Measurements from ENCODE around the gene KCNJ11.

The KCNJ11 gene

GRCh38 chr11:17389211-17389956 is 925 bp upstream of the KCNJ11 start:
- Histone ChIP-seq H3K27ac (no peak overlapping the region), H3K4me1 (ENCODE audit: control insufficient read depth in 1 of 2, insufficient read depth in 1 of 2, low read depth in 1 of 2, low read length in 1 of 2) (peaks cover 7 to 10% of the 10 kb centered on the region in 2 experiments), H3K27me3 (peaks cover 44% of the 10 kb centered on the region), H3K9me3 (no peaks in the 10 kb centered on the region), H3K36me3 (no peaks in the 10 kb centered on the region), H3K4me3 (ENCODE audit: low read depth in 1 of 2, low read length in 1 of 2) (peak overlapping the region; percentile 47 to 65)
- peak; percentile 70 for TF ChIP-seq CTCF (IDR thresholded peaks at IDR 0.05)

- Histone ChIP-seq H3K27ac (no peak overlapping the region), H3K9me3 (no peaks in the 10 kb centered on the region), H3K27me3 (peaks cover 44% of the 10 kb centered on the region), H3K4me3 (ENCODE audit: low read depth in 1 of 2, low read length in 1 of 2) (no peak overlapping the region), H3K36me3 (no peaks in the 10 kb centered on the region), H3K4me1 (ENCODE audit: control insufficient read depth in 1 of 2, insufficient read depth in 1 of 2, low read depth in 1 of 2, low read length in 1 of 2) (peaks cover 12 to 16% of the 10 kb centered on the region in 2 experiments)
- TF ChIP-seq CTCF (IDR thresholded peaks at IDR 0.05): no peak
These were observed 648 bp downstream of the KCNJ11 start for GRCh38 chr11:17387811-17388210.

GRCh38 chr11:17387254-17387653 is 1.2 kb downstream of the KCNJ11 start:
- H3K36me3 ChIP-seq: no peaks in the 10 kb centered on the region
- H3K27ac ChIP-seq: no peak overlapping the region
- H3K4me3 ChIP-seq (ENCODE audit: low read depth in 1 of 2, low read length in 1 of 2): no peak overlapping the region
- H3K9me3 ChIP-seq: no peaks in the 10 kb centered on the region
- H3K4me1 ChIP-seq (ENCODE audit: control insufficient read depth in 1 of 2, insufficient read depth in 1 of 2, low read depth in 1 of 2, low read length in 1 of 2): peaks cover 12 to 16% of the 10 kb centered on the region in 2 experiments
- H3K27me3 ChIP-seq: peaks cover 44% of the 10 kb centered on the region
- TF ChIP-seq CTCF (IDR thresholded peaks at IDR 0.05): no peak

GRCh38 chr11:17386331-17387084 is 2.0 kb downstream of the KCNJ11 start:
- Histone ChIP-seq H3K4me3 (ENCODE audit: low read depth in 1 of 2, low read length in 1 of 2) (no peak overlapping the region), H3K4me1 (ENCODE audit: control insufficient read depth in 1 of 2, insufficient read depth in 1 of 2, low read depth in 1 of 2, low read length in 1 of 2) (peaks cover 12 to 16% of the 10 kb centered on the region in 2 experiments), H3K27ac (no peak overlapping the region), H3K9me3 (no peaks in the 10 kb centered on the region), H3K36me3 (no peaks in the 10 kb centered on the region), H3K27me3 (peaks cover 41% of the 10 kb centered on the region)
- no peak for TF ChIP-seq CTCF (IDR thresholded peaks at IDR 0.05)

- Histone ChIP-seq H3K27me3 (peaks cover 37% of the 10 kb centered on the region), H3K4me1 (ENCODE audit: control insufficient read depth in 1 of 2, insufficient read depth in 1 of 2, low read depth in 1 of 2, low read length in 1 of 2) (peaks cover 12 to 16% of the 10 kb centered on the region in 2 experiments), H3K4me3 (ENCODE audit: low read depth in 1 of 2, low read length in 1 of 2) (no peak overlapping the region), H3K36me3 (no peaks in the 10 kb centered on the region), H3K9me3 (no peaks in the 10 kb centered on the region), H3K27ac (no peak overlapping the region)
- TF ChIP-seq CTCF (IDR thresholded peaks at IDR 0.05): no peak
These were observed 2.5 kb downstream of the KCNJ11 start for GRCh38 chr11:17385926-17386325.

All from neutrophil (primary cell).